HepG2 (cell line): ENCODE data around the gene NUCB1. TPM values are rescaled to one million over a fixed set of nuclear protein-coding genes. Genes with fewer than 3 reads are reported as not detected.

Experiments
- CBX5 ChIP-seq: sonication (generic); formaldehyde crosslinking; IDR thresholded peaks from 2 replicates; pipeline ENCODE4 v1.4.0; 2020; ENCODE audit warnings: missing genetic modification reagents, borderline replicate concordance
- FOXJ3 ChIP-seq: sonication (generic); formaldehyde crosslinking; IDR thresholded peaks from 2 replicates; pipeline ENCODE4 v1.4.0; 2020; ENCODE audit warnings: missing genetic modification reagents, mild to moderate bottlenecking, borderline replicate concordance
- HDAC6 ChIP-seq: fragments of 200-600 bp; sonication (generic); IDR thresholded peaks from 2 replicates; pipeline ENCODE4 v1.7.0; 2017; ENCODE audit warnings: mild to moderate bottlenecking, antibody characterized with exemption, low read length, low read depth
- HES4 ChIP-seq: sonication (generic); formaldehyde crosslinking; IDR thresholded peaks from 2 replicates; pipeline ENCODE4 v1.9.0; 2021; ENCODE audit warnings: mild to moderate bottlenecking, missing genetic modification reagents, borderline replicate concordance
- KDM2A ChIP-seq: sonication (generic); formaldehyde crosslinking; IDR thresholded peaks from 2 replicates; pipeline ENCODE4 v1.4.0; 2020; ENCODE audit warnings: low read depth, missing genetic modification reagents, borderline replicate concordance
- MBD4 ChIP-seq: IDR thresholded peaks from 2 replicates; pipeline ENCODE4 v1.6.1; 2012; ENCODE audit warnings: low read length, inconsistent platforms, borderline replicate concordance
- MBNL3 ChIP-seq: fragments of 250-450 bp; sonication (Bioruptor Pico); conservative IDR thresholded peaks from 2 replicates; pipeline ENCODE4 v1.8.0; 2022; ENCODE audit warnings: mild to moderate bottlenecking, inconsistent platforms
- MLLT10 ChIP-seq: sonication (generic); formaldehyde crosslinking; IDR thresholded peaks from 2 replicates; pipeline ENCODE4 v1.4.0; 2020; ENCODE audit warnings: missing genetic modification reagents
- NFKB2 ChIP-seq: sonication (generic); formaldehyde crosslinking; IDR thresholded peaks from 2 replicates; pipeline ENCODE4 v1.4.0; 2020; ENCODE audit warnings: missing genetic modification reagents, borderline replicate concordance
- NR2F6 ChIP-seq, 2 experiments: IDR thresholded peaks; 2 replicates each; pipeline ENCODE4 v1.6.1; 2016; ENCODE audit warnings: antibody characterized with exemption in 1 of 2, mild to moderate bottlenecking in 1 of 2
- PAX8 ChIP-seq: sonication (generic); formaldehyde crosslinking; IDR thresholded peaks from 2 replicates; pipeline ENCODE4 v1.8.0; 2022; ENCODE audit warnings: mild to moderate bottlenecking, missing genetic modification reagents, borderline replicate concordance
- SAFB2 ChIP-seq: sonication (generic); formaldehyde crosslinking; IDR thresholded peaks from 2 replicates; pipeline ENCODE4 v1.5.1; 2020; ENCODE audit warnings: missing genetic modification reagents, low read depth, mild to moderate bottlenecking, borderline replicate concordance
- SATB2 ChIP-seq: sonication (generic); formaldehyde crosslinking; IDR thresholded peaks from 2 replicates; pipeline ENCODE4 v1.5.0; 2020; ENCODE audit warnings: missing genetic modification reagents
- THRA ChIP-seq: sonication (generic); formaldehyde crosslinking; IDR thresholded peaks from 2 replicates; pipeline ENCODE4 v1.4.0; 2020; ENCODE audit warnings: missing genetic modification reagents, borderline replicate concordance
- TOPORS ChIP-seq: sonication (generic); formaldehyde crosslinking; IDR thresholded peaks from 2 replicates; pipeline ENCODE4 v1.8.0; 2023; ENCODE audit warnings: mild to moderate bottlenecking, missing genetic modification reagents
- ZBTB3 ChIP-seq: sonication (generic); formaldehyde crosslinking; IDR thresholded peaks from 2 replicates; pipeline ENCODE4 v1.4.0; 2020; ENCODE audit warnings: low read depth, mild to moderate bottlenecking, moderate library complexity, missing genetic modification reagents, borderline replicate concordance
- ZNF547 ChIP-seq: sonication (generic); formaldehyde crosslinking; IDR thresholded peaks from 2 replicates; pipeline ENCODE4 v1.5.1; 2020; ENCODE audit warnings: mild to moderate bottlenecking, missing genetic modification reagents
- ZNF850 ChIP-seq: sonication (generic); formaldehyde crosslinking; conservative IDR thresholded peaks from 2 replicates; pipeline ENCODE4 v1.9.0; 2021; ENCODE audit warnings: mild to moderate bottlenecking, missing genetic modification reagents
- polyA plus RNA-seq, 8 experiments: library from polyadenylated mRNA; depleted of rRNA in 3 of 8; stranded (reverse) in 7 of 8; unstranded in 1 of 8; fragments of >200 nt; fragmentation: Illumina TruSeq in 4 of 8; extraction: Trizol in 4 of 8; gene quantifications; 2 replicates each; pipeline versions ENCODE4 v1.2.1 to v1.2.3, GENCODE V29; 2011 to 2016; ENCODE audit warnings: low read depth in 4 of 8, missing spikeins in 1 of 8, mixed read lengths in 1 of 8; ENCODE audit not compliant: insufficient read depth in 1 of 8
- total RNA-seq, 5 experiments: library from RNA; depleted of rRNA; stranded (reverse); fragments of >200 nt; fragmentation: Illumina TruSeq; extraction: Trizol; gene quantifications; 2 replicates each; pipeline ENCODE4 v1.2.3, GENCODE V29; 2016; ENCODE audit warnings: low read depth in 1 of 5
- TF ChIP-seq, protein P1 (sequence below): sonication (generic); formaldehyde crosslinking; IDR thresholded peaks from 2 replicates; pipeline ENCODE4 v1.4.0; 2020; ENCODE audit warnings: missing genetic modification reagents
- TF ChIP-seq, protein P2 (sequence below): sonication (generic); formaldehyde crosslinking; IDR thresholded peaks from 2 replicates; pipeline ENCODE4 v1.4.0; 2020; ENCODE audit warnings: missing genetic modification reagents, low read depth, mild to moderate bottlenecking, borderline replicate concordance
- TF ChIP-seq, protein P3 (sequence below): sonication (generic); formaldehyde crosslinking; IDR thresholded peaks from 2 replicates; pipeline ENCODE4 v1.8.0; 2022; ENCODE audit warnings: low read depth, missing genetic modification reagents
- TF ChIP-seq, protein P4 (sequence below): sonication (generic); formaldehyde crosslinking; IDR thresholded peaks from 2 replicates; pipeline ENCODE4 v1.8.0; 2022; ENCODE audit warnings: missing genetic modification reagents, mild to moderate bottlenecking, inconsistent platforms, borderline replicate concordance

The NUCB1 gene
- total and polyA plus RNA-seq, 2 of the 13 experiments (the other 11 are each of a cell fraction or from before 2014, with no cell fraction given) = 82.3 to 106 TPM

GRCh38 chr19:48962029-48962848 lies 62.1 kb downstream of the NUCB1 start (continued):
- TF ChIP-seq, protein P1, sequence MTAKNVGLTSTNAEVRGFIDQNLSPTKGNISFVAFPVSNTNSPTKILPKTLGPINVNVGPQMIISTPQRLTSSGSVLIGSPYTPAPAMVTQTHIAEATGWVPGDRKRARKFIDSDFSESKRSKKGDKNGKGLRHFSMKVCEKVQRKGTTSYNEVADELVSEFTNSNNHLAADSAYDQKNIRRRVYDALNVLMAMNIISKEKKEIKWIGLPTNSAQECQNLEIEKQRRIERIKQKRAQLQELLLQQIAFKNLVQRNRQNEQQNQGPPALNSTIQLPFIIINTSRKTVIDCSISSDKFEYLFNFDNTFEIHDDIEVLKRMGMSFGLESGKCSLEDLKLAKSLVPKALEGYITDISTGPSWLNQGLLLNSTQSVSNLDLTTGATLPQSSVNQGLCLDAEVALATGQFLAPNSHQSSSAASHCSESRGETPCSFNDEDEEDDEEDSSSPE (CRISPR knock-in tag) = peak; percentile 49; the same call in 1 of the 2 replicates
- TF ChIP-seq NR2F6 (IDR thresholded peaks at IDR 0.05) = peak; percentile 83
- TF ChIP-seq NR2F6 (CRISPR knock-in tag; IDR thresholded peaks at IDR 0.05) = peak; percentile 86
- TF ChIP-seq, protein P2, sequence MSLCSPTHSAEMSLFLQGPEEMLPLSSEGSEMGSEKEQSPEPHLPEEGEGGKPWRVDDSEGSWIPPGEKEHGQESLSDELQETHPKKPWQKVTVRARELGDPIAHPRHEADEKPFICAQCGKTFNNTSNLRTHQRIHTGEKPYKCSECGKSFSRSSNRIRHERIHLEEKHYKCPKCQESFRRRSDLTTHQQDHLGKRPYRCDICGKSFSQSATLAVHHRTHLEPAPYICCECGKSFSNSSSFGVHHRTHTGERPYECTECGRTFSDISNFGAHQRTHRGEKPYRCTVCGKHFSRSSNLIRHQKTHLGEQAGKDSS (CRISPR knock-in tag) = peak; percentile 90; the same call in 1 of the 2 replicates
- peak; percentile 95 for TF ChIP-seq NFKB2
- no peak; the same call in 1 of the 2 replicates for TF ChIP-seq ZBTB3 (CRISPR knock-in tag)
- no peak for TF ChIP-seq ZNF850
- TF ChIP-seq SATB2 (CRISPR knock-in tag) = no peak
- TF ChIP-seq SAFB2 (CRISPR knock-in tag) = peak; percentile 94
- TF ChIP-seq, protein P3, sequence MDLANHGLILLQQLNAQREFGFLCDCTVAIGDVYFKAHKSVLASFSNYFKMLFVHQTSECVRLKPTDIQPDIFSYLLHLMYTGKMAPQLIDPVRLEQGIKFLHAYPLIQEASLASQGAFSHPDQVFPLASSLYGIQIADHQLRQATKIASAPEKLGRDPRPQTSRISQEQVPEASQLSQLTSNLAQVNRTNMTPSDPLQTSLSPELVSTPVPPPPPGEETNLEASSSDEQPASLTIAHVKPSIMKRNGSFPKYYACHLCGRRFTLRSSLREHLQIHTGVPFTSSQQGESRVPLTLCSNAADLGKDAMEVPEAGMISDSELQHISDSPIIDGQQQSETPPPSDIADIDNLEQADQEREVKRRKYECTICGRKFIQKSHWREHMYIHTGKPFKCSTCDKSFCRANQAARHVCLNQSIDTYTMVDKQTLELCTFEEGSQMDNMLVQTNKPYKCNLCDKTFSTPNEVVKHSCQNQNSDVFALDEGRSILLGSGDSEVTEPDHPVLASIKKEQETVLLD (CRISPR knock-in tag) = peak; percentile 52; the same call in 1 of the 2 replicates
- no peak for TF ChIP-seq MBD4
- TF ChIP-seq FOXJ3 (CRISPR knock-in tag) = 0 out of 2 replicates have a peak, but pooled peaks have one; percentile 24
- no peak for TF ChIP-seq MLLT10
- no peak for TF ChIP-seq HDAC6
- TF ChIP-seq TOPORS (CRISPR knock-in tag) = peak; percentile 88
- TF ChIP-seq CBX5 (CRISPR knock-in tag) = peak; percentile 63; the same call in 1 of the 2 replicates
- peak; percentile 64; the same call in 1 of the 2 replicates for TF ChIP-seq HES4 (CRISPR knock-in tag)
- no peak for TF ChIP-seq MBNL3 (CRISPR knock-in tag)
- peak; percentile 69; the same call in 1 of the 2 replicates for TF ChIP-seq ZNF547
- TF ChIP-seq THRA (CRISPR knock-in tag) = peak; percentile 71; the same call in 1 of the 2 replicates
- TF ChIP-seq PAX8 (CRISPR knock-in tag) = no peak
- TF ChIP-seq, protein P4, sequence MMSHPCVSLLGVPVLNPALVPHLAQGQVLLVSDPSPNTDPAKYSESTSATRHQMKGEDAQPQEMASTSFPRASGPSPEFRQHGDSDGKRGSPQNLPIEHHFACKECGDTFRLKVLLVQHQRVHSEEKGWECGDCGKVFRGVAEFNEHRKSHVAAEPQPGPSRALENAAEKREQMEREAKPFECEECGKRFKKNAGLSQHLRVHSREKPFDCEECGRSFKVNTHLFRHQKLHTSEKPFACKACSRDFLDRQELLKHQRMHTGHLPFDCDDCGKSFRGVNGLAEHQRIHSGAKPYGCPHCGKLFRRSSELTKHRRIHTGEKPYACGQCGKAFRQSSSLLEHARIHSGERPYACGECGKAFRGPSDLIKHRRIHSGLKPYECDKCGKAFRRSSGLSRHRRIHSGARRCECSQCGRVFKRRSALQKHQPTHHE = peak; percentile 27; the same call in 1 of the 2 replicates
- TF ChIP-seq KDM2A (CRISPR knock-in tag) = peak; percentile 96
